CD4-positive, alpha-beta memory T cell (primary cell): Measurements from ENCODE around the gene DCK. TPM values are rescaled to one million over a fixed set of nuclear protein-coding genes. Genes with fewer than 3 reads are reported as not detected.
A peak's percentile ranks its signal among the peaks of the same experiment; 100 is the strongest.
"Not testable (repeated sequence)": the region's sequence is repeated elsewhere in the genome, so short reads cannot be mapped to it uniquely, and the experiment has no call there.

Experiments
- CTCF ChIA-PET: fragments of 350-600 bp; sonication (Branson Sonifier 250); formaldehyde crosslinking; loops from one replicate; lab custom pipeline; 2021; ENCODE audit warnings: inconsistent platforms; ENCODE audit not compliant: partially characterized antibody; lab: Charles Lee
- POLR2A ChIA-PET: fragments of 350-600 bp; sonication (Branson Sonifier 250); formaldehyde crosslinking; loops from one replicate; lab custom pipeline; 2021; ENCODE audit not compliant: partially characterized antibody; lab: Charles Lee
- DNase-seq, 5 donors: peaks; one replicate each; pipeline versions ENCODE4 v3.0.0 to v3.0.0-alpha.2; 2020 to 2022; ENCODE audit warnings: mixed read lengths in 1 of 5
- H3K27ac ChIP-seq: one replicate; pipeline ENCODE4 v1.7.0; 2013; ENCODE audit warnings: low read depth, low read length
- H3K27me3 ChIP-seq: 2 replicates; pipeline ENCODE4 v1.7.0; 2013; ENCODE audit warnings: mild to moderate bottlenecking, low read length, moderate library complexity; ENCODE audit not compliant: insufficient read depth
- H3K36me3 ChIP-seq: 2 replicates; pipeline ENCODE4 v1.7.0; 2013; ENCODE audit warnings: mild to moderate bottlenecking, low read length, moderate library complexity; ENCODE audit not compliant: insufficient read depth
- H3K4me1 ChIP-seq: 2 replicates; pipeline ENCODE4 v1.7.0; 2013; ENCODE audit warnings: mild to moderate bottlenecking, low read length, moderate library complexity; ENCODE audit not compliant: insufficient read depth
- H3K4me3 ChIP-seq, 2 donors: one replicate each; pipeline ENCODE4 v1.7.0; 2013; ENCODE audit warnings: low read length in 2 of 2, mild to moderate bottlenecking in 1 of 2
- H3K9me3 ChIP-seq, 2 donors: one replicate each; pipeline ENCODE4 v1.7.0; 2013; ENCODE audit warnings: low read length in 2 of 2, control low read depth in 1 of 2; ENCODE audit not compliant: control insufficient read depth in 1 of 2
- H3K27ac Mint-ChIP-seq, 7 donors: one replicate each; pipeline ENCODE4 v1.8.0; 2020 to 2021; ENCODE audit warnings: mixed read lengths in 7 of 7, mild to moderate bottlenecking in 6 of 7, inconsistent platforms in 3 of 7, moderate library complexity in 3 of 7
- H3K27me3 Mint-ChIP-seq, 2 donors: one replicate each; pipeline ENCODE4 v1.8.0; 2020 to 2021; ENCODE audit warnings: mixed read lengths in 2 of 2
- H3K36me3 Mint-ChIP-seq, 2 donors: one replicate each; pipeline ENCODE4 v1.8.0; 2020 to 2021; ENCODE audit warnings: mixed read lengths in 2 of 2, inconsistent platforms in 1 of 2, mild to moderate bottlenecking in 1 of 2
- H3K4me1 Mint-ChIP-seq, 4 donors: one replicate each; pipeline ENCODE4 v1.8.0; 2020 to 2021; ENCODE audit warnings: mixed read lengths in 4 of 4, mild to moderate bottlenecking in 1 of 4
- H3K4me3 Mint-ChIP-seq, 8 donors: one replicate each; pipeline ENCODE4 v1.8.0; 2020 to 2021; ENCODE audit warnings: mixed read lengths in 8 of 8, mild to moderate bottlenecking in 7 of 8, moderate library complexity in 6 of 8, inconsistent platforms in 3 of 8
- H3K9me3 Mint-ChIP-seq, 8 donors: one replicate each; pipeline ENCODE4 v1.8.0; 2020 to 2021; ENCODE audit warnings: mixed read lengths in 8 of 8, mild to moderate bottlenecking in 5 of 8, inconsistent platforms in 3 of 8, moderate library complexity in 1 of 8
- intact Hi-C: fragments of 100-400 bp; cut with micrococcal nuclease; formaldehyde crosslinking; loops from one replicate; pipeline ENCODE4 v1.15.1; 2023
- polyA plus RNA-seq, 2 donors: library from polyadenylated mRNA; unstranded; fragments of 300-500 nt; fragmentation: Illumina TruSeq; gene quantifications; one replicate each; pipeline ENCODE4 v1.2.3, GENCODE V29; 2021
- total RNA-seq, 2 experiments: library from RNA; stranded (reverse); gene quantifications; one replicate each; pipeline ENCODE4 v1.2.3, GENCODE V29; 2021

DCK gene
- total and polyA plus RNA-seq, 4 experiments from 2014 or later: 54.7 to 134 (median 73.1) TPM

- H3K36me3 ChIP-seq: peaks cover 19% of the 10 kb centered on the region
- Mint-ChIP-seq H3K27me3 (no peaks in the 10 kb centered on the region), H3K36me3 (peaks cover 28 to 45% of the 10 kb centered on the region in 2 donors), H3K4me1 (peaks cover 7 to 33% (median 12%) of the 10 kb centered on the region in 4 donors), H3K9me3 (peaks cover 0 to 3% (median 0%) of the 10 kb centered on the region in 8 donors), H3K4me3 (no peak overlapping the region), H3K27ac (peak overlapping the region in 1 of 7 donors; percentile 48)
- H3K27ac ChIP-seq: no peak overlapping the region
- POLR2A ChIA-PET: no interaction called here
- DNase-seq: no peak
- no peaks in the 10 kb centered on the region for H3K27me3 ChIP-seq
- intact Hi-C loops: loop anchor here (5.0 kb wide), 1 partner anchor 33 kb away; no protein-coding TSS in a partner anchor
- no peak overlapping the region for H3K4me3 ChIP-seq
- no peaks in the 10 kb centered on the region for H3K4me1 ChIP-seq
- H3K9me3 ChIP-seq: no peaks in the 10 kb centered on the region
- CTCF ChIA-PET: interaction anchor here (0.6 to 2.3 kb wide), 2 partner anchors 10 to 13 kb away, joined by 3 to 10 read pairs; no protein-coding TSS in a partner anchor
These were observed 27.2 kb downstream of the DCK start for GRCh38 chr4:71020611-71021010.

GRCh38 chr4:71025654-71026053 is 32.2 kb downstream of the DCK start:
- no peaks in the 10 kb centered on the region for H3K4me1 ChIP-seq
- peaks cover 40% of the 10 kb centered on the region for H3K36me3 ChIP-seq
- H3K36me3 Mint-ChIP-seq: peaks cover 53 to 63% of the 10 kb centered on the region in 2 donors
- no peaks in the 10 kb centered on the region for H3K27me3 ChIP-seq
- ChIA-PET POLR2A (no interaction called here), CTCF (interaction anchor here (1.1 to 1.4 kb wide), 2 partner anchors 16 to 373 kb away, joined by 3 to 6 read pairs; no protein-coding TSS in a partner anchor)
- no peaks in the 10 kb centered on the region for H3K27me3 Mint-ChIP-seq
- H3K4me3 ChIP-seq: no peak overlapping the region
- no peaks in the 10 kb centered on the region for H3K9me3 ChIP-seq
- H3K9me3 Mint-ChIP-seq: no peaks in the 10 kb centered on the region
- intact Hi-C loops: no loop called here
- peak overlapping the region in 1 of 7 donors; percentile 6 for H3K27ac Mint-ChIP-seq
- no peak overlapping the region for H3K4me3 Mint-ChIP-seq
- H3K27ac ChIP-seq: no peak overlapping the region
- H3K4me1 Mint-ChIP-seq: peaks cover 6 to 20% (median 10%) of the 10 kb centered on the region in 4 donors
- DNase-seq: no peak

- H3K36me3 Mint-ChIP-seq: peaks cover 57 to 64% of the 10 kb centered on the region in 2 donors
- H3K27me3 Mint-ChIP-seq: no peaks in the 10 kb centered on the region
- no peaks in the 10 kb centered on the region for H3K9me3 ChIP-seq
- H3K4me3 ChIP-seq: no peak overlapping the region
- no peaks in the 10 kb centered on the region for H3K27me3 ChIP-seq
- no peak for DNase-seq
- ChIA-PET POLR2A (no interaction called here), CTCF (interaction anchor here (1.1 to 1.4 kb wide), 3 partner anchors 16 to 374 kb away, joined by 3 to 6 read pairs (median 5); no protein-coding TSS in a partner anchor)
- no peaks in the 10 kb centered on the region for H3K4me1 ChIP-seq
- intact Hi-C loops: no loop called here
- peaks cover 5 to 19% (median 10%) of the 10 kb centered on the region in 4 donors for H3K4me1 Mint-ChIP-seq
- no peak overlapping the region for H3K4me3 Mint-ChIP-seq
- H3K27ac Mint-ChIP-seq: peak overlapping the region in 3 of 7 donors; percentile 15 to 53 (median 39)
- peaks cover 40% of the 10 kb centered on the region for H3K36me3 ChIP-seq
- no peak overlapping the region for H3K27ac ChIP-seq
- H3K9me3 Mint-ChIP-seq: no peaks in the 10 kb centered on the region
These were observed 32.6 kb downstream of the DCK start for GRCh38 chr4:71026086-71026485.

GRCh38 chr4:71027611-71028010 is 34.2 kb downstream of the DCK start:
- ChIA-PET POLR2A (no interaction called here), CTCF (interaction anchor here (1.4 kb wide), 2 partner anchors 18 to 158 kb away, joined by 4 to 5 read pairs; no protein-coding TSS in a partner anchor)
- Histone ChIP-seq H3K9me3 (no peaks in the 10 kb centered on the region), H3K27me3 (no peaks in the 10 kb centered on the region), H3K27ac (no peak overlapping the region), H3K36me3 (peaks cover 42% of the 10 kb centered on the region), H3K4me3 (no peak overlapping the region), H3K4me1 (no peaks in the 10 kb centered on the region)
- intact Hi-C loops: no loop called here
- DNase-seq: no peak
- H3K9me3 Mint-ChIP-seq: no peaks in the 10 kb centered on the region
- H3K36me3 Mint-ChIP-seq: peaks cover 59% of the 10 kb centered on the region in 2 donors
- peaks cover 0 to 14% (median 6%) of the 10 kb centered on the region in 4 donors for H3K4me1 Mint-ChIP-seq
- H3K27ac Mint-ChIP-seq: no peak overlapping the region
- no peak overlapping the region for H3K4me3 Mint-ChIP-seq
- no peaks in the 10 kb centered on the region for H3K27me3 Mint-ChIP-seq

GRCh38 chr4:71029504-71029903 is 36.1 kb downstream of the DCK start:
- H3K4me3 Mint-ChIP-seq: no peak overlapping the region
- H3K4me1 ChIP-seq: no peaks in the 10 kb centered on the region
- H3K9me3 Mint-ChIP-seq: no peaks in the 10 kb centered on the region
- intact Hi-C loops: no loop called here
- H3K9me3 ChIP-seq: no peaks in the 10 kb centered on the region
- H3K27me3 Mint-ChIP-seq: no peaks in the 10 kb centered on the region
- POLR2A ChIA-PET: no interaction called here
- CTCF ChIA-PET: no interaction called here
- H3K4me1 Mint-ChIP-seq: no peaks in the 10 kb centered on the region
- H3K36me3 Mint-ChIP-seq: peaks cover 42 to 54% of the 10 kb centered on the region in 2 donors
- no peak for DNase-seq
- H3K27me3 ChIP-seq: no peaks in the 10 kb centered on the region
- H3K27ac ChIP-seq: no peak overlapping the region
- H3K27ac Mint-ChIP-seq: peak overlapping the region in 1 of 7 donors; percentile 47
- no peak overlapping the region for H3K4me3 ChIP-seq
- H3K36me3 ChIP-seq: peaks cover 29% of the 10 kb centered on the region

- H3K4me1 Mint-ChIP-seq, DNase-seq, H3K4me3 ChIP-seq, H3K27me3 ChIP-seq, H3K4me3 Mint-ChIP-seq, CTCF ChIA-PET, POLR2A ChIA-PET, H3K27ac Mint-ChIP-seq, H3K9me3 ChIP-seq, H3K4me1 ChIP-seq, H3K27ac ChIP-seq, H3K9me3 Mint-ChIP-seq, H3K27me3 Mint-ChIP-seq, intact Hi-C loops: not testable (repeated sequence)
- peaks cover 27% of the 10 kb centered on the region for H3K36me3 ChIP-seq
- H3K36me3 Mint-ChIP-seq: peaks cover 26 to 39% of the 10 kb centered on the region in 2 donors
These were observed 38.7 kb downstream of the DCK start for GRCh38 chr4:71032106-71032505.

GRCh38 chr4:71045256-71045655 is 51.8 kb downstream of the DCK start:
- H3K9me3 Mint-ChIP-seq: peaks cover 0 to 30% (median 4%) of the 10 kb centered on the region in 8 donors
- DNase-seq: no peak
- no peak overlapping the region for H3K27ac Mint-ChIP-seq
- no peak overlapping the region for H3K4me3 ChIP-seq
- H3K36me3 Mint-ChIP-seq: peaks cover 16 to 18% of the 10 kb centered on the region in 2 donors
- ChIA-PET POLR2A (no interaction called here), CTCF (interaction anchor here (0.7 kb wide), 1 partner anchor 35 kb away, joined by 3 read pairs; no protein-coding TSS in a partner anchor)
- H3K27ac ChIP-seq: no peak overlapping the region
- no peaks in the 10 kb centered on the region for H3K4me1 ChIP-seq
- no peak overlapping the region for H3K4me3 Mint-ChIP-seq
- no peaks in the 10 kb centered on the region for H3K27me3 ChIP-seq
- no peaks in the 10 kb centered on the region for H3K36me3 ChIP-seq
- no peaks in the 10 kb centered on the region for H3K27me3 Mint-ChIP-seq
- no peaks in the 10 kb centered on the region for H3K9me3 ChIP-seq
- peaks cover 0 to 3% (median 0%) of the 10 kb centered on the region in 4 donors for H3K4me1 Mint-ChIP-seq
- intact Hi-C loops: no loop called here
